AG10803 (cell line): Measurements from ENCODE around the gene TREH.
"Not testable (repeated sequence)": the region's sequence is repeated elsewhere in the genome, so short reads cannot be mapped to it uniquely, and the experiment has no call there.

ENCODE experiments used
- DNase-seq: peaks from one replicate; pipeline ENCODE4 v3.0.0; 2010; ENCODE audit warnings: low read depth
- H3K4me3 ChIP-seq: 2 replicates; pipeline ENCODE4 v1.5.1; 2011; ENCODE audit warnings: mild to moderate bottlenecking, low read length, control low read depth
- CTCF ChIP-seq: conservative IDR thresholded peaks from 2 replicates; pipeline ENCODE4 v1.5.1; 2011; ENCODE audit warnings: mild to moderate bottlenecking, low read length, control low read depth, inconsistent platforms

Gene TREH

DNA sequence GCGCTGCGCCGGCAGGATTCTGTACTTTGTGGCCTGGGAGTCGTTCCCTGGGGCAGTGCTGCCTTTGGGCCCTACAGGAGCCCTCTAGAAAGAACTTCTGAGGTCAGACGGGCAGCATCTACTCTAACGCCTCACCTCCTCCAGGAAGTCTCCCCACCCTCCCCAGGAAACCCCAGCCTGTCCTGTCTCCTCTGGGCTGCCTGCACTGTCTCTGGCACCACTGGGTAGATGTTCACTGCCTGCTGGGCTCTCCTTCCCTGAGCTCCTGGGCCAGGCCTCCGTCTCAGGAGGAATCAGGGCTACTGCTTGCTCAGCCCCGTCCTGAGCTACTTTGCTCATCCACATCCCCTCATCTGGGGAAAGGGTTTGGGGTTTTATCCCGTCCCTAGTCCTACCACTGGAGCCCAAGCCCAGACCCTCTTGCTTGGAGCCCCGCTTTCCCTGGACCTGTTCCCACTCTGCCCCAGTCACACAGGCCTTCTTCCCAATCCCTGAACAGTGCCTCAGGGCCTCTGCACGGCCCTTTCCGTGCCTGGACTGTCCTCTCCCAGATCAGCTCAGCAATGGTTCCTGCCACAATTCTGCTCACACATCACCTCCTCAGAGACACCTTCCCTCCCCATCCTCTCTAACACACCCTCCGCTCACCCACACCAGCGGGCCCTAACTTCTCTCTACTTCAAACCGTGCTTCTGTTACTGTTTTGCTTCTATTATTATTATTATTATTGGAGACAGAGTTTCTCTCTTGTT, 11.3 kb upstream of the TREH start:
- no peak for DNase-seq
- H3K4me3 ChIP-seq: no peak overlapping the region
- TF ChIP-seq CTCF: no peak

GRCh38 chr11:118689852-118690552, 10.6 kb upstream of the TREH start:
- peak; percentile 96 for DNase-seq
- H3K4me3 ChIP-seq: peak overlapping the region; percentile 50
- TF ChIP-seq CTCF: peak; percentile 81

GRCh38 chr11:118689503-118689851, 10.0 kb upstream of the TREH start:
- DNase-seq: no peak
- peak overlapping the region; percentile 50 for H3K4me3 ChIP-seq
- TF ChIP-seq CTCF: no peak

GRCh38 chr11:118688851-118689502, 9.5 kb upstream of the TREH start:
- H3K4me3 ChIP-seq: no peak overlapping the region
- no peak for TF ChIP-seq CTCF
- DNase-seq: no peak

GRCh38 chr11:118688339-118688738, 8.9 kb upstream of the TREH start:
- not testable (repeated sequence) for H3K4me3 ChIP-seq, DNase-seq

DNA sequence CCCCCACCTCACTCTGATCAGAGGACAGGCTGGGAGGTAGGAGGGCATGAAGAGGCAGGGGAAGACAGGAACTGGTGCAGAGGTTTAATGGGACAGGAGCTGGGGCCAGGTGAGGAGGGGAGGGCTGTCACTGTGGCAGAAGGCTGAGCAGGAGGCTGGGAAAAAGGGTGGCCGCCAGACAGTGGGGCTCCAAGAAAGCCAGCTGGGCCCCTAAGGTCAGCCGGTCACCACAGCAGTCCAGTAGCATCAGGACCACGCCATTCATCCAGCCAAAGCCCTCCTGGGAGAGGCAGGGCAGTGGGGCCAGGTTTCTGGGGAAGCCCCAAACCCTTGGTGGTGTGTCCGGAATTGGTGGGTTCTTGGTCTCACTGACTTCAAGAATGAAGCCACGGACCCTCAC, 8.5 kb upstream of the TREH start:
- no peak overlapping the region for H3K4me3 ChIP-seq
- DNase-seq: no peak
- no peak for TF ChIP-seq CTCF

GRCh38 chr11:118684187-118684586, 4.7 kb upstream of the TREH start:
- TF ChIP-seq CTCF: no peak
- no peak overlapping the region for H3K4me3 ChIP-seq
- DNase-seq: no peak

DNA sequence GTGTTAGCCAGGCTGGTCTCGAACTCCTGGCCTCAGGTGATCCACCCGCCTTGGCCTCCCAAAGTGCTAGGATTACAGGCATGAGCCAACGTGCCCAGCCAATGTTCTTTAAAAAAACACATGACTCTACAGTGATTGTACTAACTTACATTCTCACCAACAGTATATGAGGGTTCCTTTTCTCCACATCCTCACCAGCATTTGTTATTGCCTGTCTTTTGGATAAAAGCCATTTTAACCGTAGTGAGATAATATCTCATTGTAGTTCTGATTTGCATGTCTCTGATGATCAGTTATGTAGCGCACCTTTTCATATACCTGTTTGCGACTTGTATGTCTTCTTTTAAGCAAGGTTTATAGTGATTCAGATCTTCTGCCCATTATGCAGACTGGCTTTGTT, 3.5 kb upstream of the TREH start:
- H3K4me3 ChIP-seq, DNase-seq: not testable (repeated sequence)
